ENCODE measurements around the gene ADRA2A.

GRCh38 chr10:111072232-111072631 is 4.6 kb upstream of the ADRA2A start:
- no peak for TF ChIP-seq CTCF (IDR thresholded peaks at IDR 0.05; ENCODE audit: poor library complexity)
- TF ChIP-seq EZH2 (IDR thresholded peaks at IDR 0.05; ENCODE audit: borderline replicate concordance): no peak
- no peak for TF ChIP-seq EZH2phosphoT487 (IDR thresholded peaks at IDR 0.05; ENCODE audit: low read depth, severe bottlenecking, unreplicated experiment)
